GM12891 (cell line): ENCODE measurements around the gene SMCHD1.

ENCODE experiments used
- PAX5 ChIP-seq: IDR thresholded peaks from 2 replicates; pipeline ENCODE4 v1.6.1; 2011; ENCODE audit warnings: low read length, moderate library complexity, mild to moderate bottlenecking; ENCODE audit not compliant: insufficient read depth, severe bottlenecking
- POLR2A ChIP-seq: IDR thresholded peaks from 2 replicates; pipeline ENCODE4 v1.6.1; 2011; ENCODE audit warnings: low read depth, low read length, control low read depth
- POLR2AphosphoS5 ChIP-seq: IDR thresholded peaks from 2 replicates; pipeline ENCODE4 v1.6.1; 2011; ENCODE audit warnings: low read depth, low read length, control low read depth
- POU2F2 ChIP-seq: IDR thresholded peaks from 2 replicates; pipeline ENCODE4 v1.6.1; 2011; ENCODE audit warnings: low read depth, mild to moderate bottlenecking, control low read depth, low read length, moderate library complexity
- SPI1 ChIP-seq: IDR thresholded peaks from 2 replicates; pipeline ENCODE4 v1.6.1; 2011; ENCODE audit warnings: low read depth, low read length, control low read depth
- TAF1 ChIP-seq: IDR thresholded peaks from 2 replicates; pipeline ENCODE4 v1.6.1; 2011; ENCODE audit warnings: low read depth, low read length, control low read depth

GRCh38 chr18:2787225-2787624 lies 131.7 kb downstream of the SMCHD1 start:
- TF ChIP-seq SPI1 = no peak
- no peak for TF ChIP-seq POLR2AphosphoS5
- no peak for TF ChIP-seq POLR2A
- no peak for TF ChIP-seq TAF1
- no peak for TF ChIP-seq POU2F2
- TF ChIP-seq PAX5 = no peak
